Uterus (tissue), 4 donors: ENCODE measurements around the gene ZNF775. TPM values are rescaled to one million over a fixed set of nuclear protein-coding genes. Genes with fewer than 3 reads are reported as not detected.

ENCODE experiments used
- DNase-seq, 2 donors: peaks; one replicate each; pipeline ENCODE4 v3.0.0-alpha.2; 2019 to 2020
- H3K27ac ChIP-seq, 2 donors: fragments of 200-600 bp; sonication (generic); 1 replicate in 1 of 2; 2 replicates in 1 of 2; pipeline ENCODE4 v1.5.1; 2016 to 2018
- H3K27me3 ChIP-seq, 2 donors: fragments of 200-600 bp; sonication (generic); one replicate each; pipeline ENCODE4 v1.5.1; 2018 to 2019; ENCODE audit warnings: control low read depth in 1 of 2
- H3K36me3 ChIP-seq, 2 donors: fragments of 200-600 bp; sonication (generic); one replicate each; pipeline ENCODE4 v1.5.1; 2019; ENCODE audit warnings: control low read depth in 1 of 2
- H3K4me1 ChIP-seq, 2 donors: fragments of 200-600 bp; sonication (generic); one replicate each; pipeline ENCODE4 v1.5.1; 2018 to 2019; ENCODE audit warnings: control low read depth in 1 of 2
- H3K4me3 ChIP-seq, 2 donors: fragments of 200-600 bp; sonication (generic); 1 replicate in 1 of 2; 2 replicates in 1 of 2; pipeline ENCODE4 v1.5.1; 2018 to 2019; ENCODE audit warnings: mild to moderate bottlenecking in 1 of 2
- H3K9me3 ChIP-seq, 2 donors: fragments of 200-600 bp; sonication (generic); one replicate each; pipeline ENCODE4 v1.5.1; 2019; ENCODE audit warnings: control low read depth in 1 of 2
- POLR2A ChIP-seq, 2 donors: fragments of 450-650 bp; IDR thresholded peaks; one replicate each; pipeline ENCODE4 v1.6.1; 2016; ENCODE audit warnings: antibody characterized with exemption in 2 of 2, mild to moderate bottlenecking in 1 of 2, moderate library complexity in 1 of 2
- intact Hi-C: fragments of 100-400 bp; cut with DNase I; formaldehyde crosslinking; loops from one replicate; pipeline ENCODE4 v1.15.1; 2023; ENCODE audit warnings: low total_unique reads
- total RNA-seq, 4 donors: library from RNA; depleted of rRNA in 3 of 4; stranded (reverse); fragments of >200 nt in 3 of 4; gene quantifications; one replicate each; pipeline versions ENCODE4 v1.1.0 to v1.2.4, GENCODE V29; 2014 to 2023
- TF ChIP-seq, protein P1 (sequence below), 4 experiments: fragments of 200-600 bp in 2 of 4; fragments of 450-650 bp in 2 of 4; sonication (generic) in 2 of 4; IDR thresholded peaks; one replicate each; pipeline ENCODE4 v1.5.1; 2016 to 2019; ENCODE audit warnings: antibody characterized with exemption in 4 of 4, mild to moderate bottlenecking in 2 of 4, moderate library complexity in 1 of 4
- donor health status: DM: yes; HTN: yes; CAD: no.

ZNF775 gene
- total RNA-seq, 4 donors from 2014 or later: 2.0 to 8.4 (median 6.7) TPM; not detected in 1

DNA sequence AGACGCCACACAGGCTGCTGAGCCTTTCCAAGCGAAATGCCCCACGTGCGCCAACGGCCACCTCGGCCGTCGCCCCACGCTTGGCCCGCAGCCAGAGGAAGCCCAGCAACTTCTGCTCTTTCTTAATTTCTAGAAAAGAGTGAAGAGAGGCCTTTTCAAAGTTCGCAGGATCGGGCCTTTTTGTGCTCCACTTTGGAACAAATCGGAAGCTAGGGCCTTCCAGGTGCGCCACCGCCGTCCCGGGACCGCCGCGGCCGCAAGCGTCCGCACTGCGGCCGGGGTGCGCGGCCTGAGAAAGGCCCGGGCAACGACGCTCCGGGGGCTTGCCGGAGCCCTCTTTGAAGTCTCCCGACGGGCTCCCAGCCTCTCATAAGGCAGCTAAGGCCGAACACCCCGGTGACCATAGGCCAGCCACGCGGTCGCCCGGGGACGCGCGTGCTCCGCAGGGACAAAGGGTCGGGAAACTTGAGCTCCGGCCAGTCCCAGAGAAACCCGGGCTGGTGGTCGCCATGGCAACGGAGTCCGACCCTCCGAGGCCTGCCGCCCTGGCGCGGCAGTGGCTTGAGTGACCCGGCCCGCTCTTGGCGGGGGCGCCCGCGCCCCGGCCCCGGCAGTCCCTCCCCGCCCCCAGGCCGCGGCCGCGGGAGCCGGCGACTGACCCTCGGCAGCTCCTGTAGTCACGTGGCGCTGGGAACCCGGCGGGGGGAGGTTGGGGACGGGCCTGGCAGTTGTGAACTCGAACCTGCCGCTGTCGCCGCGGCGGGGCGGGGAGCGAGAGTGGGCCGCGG is 10.8 kb upstream of the ZNF775 start, which contains the start of gene REPIN1:
REPIN1 (plus strand) TSS at position 727 of the 788 bp plus-strand sequence. CDS start 890 bp downstream, outside the sequence.
- Histone ChIP-seq H3K4me1 (peaks cover 0 to 10% of the 10 kb centered on the region in 2 donors), H3K27ac (peak within 1 kb of the TSS; percentile 92 to 98), H3K4me3 (peak within 1 kb of the TSS; percentile 57 to 83), H3K27me3 (no peaks in the 10 kb centered on the region), H3K9me3 (no peaks in the 10 kb centered on the region), H3K36me3 (no peaks in the 10 kb centered on the region)
- intact Hi-C loops: no loop called here
- peak; percentile 90 to 92 for DNase-seq
- peak; percentile 36 to 77 for TF ChIP-seq POLR2A (IDR thresholded peaks at IDR 0.05)
- TF ChIP-seq, protein P1, sequence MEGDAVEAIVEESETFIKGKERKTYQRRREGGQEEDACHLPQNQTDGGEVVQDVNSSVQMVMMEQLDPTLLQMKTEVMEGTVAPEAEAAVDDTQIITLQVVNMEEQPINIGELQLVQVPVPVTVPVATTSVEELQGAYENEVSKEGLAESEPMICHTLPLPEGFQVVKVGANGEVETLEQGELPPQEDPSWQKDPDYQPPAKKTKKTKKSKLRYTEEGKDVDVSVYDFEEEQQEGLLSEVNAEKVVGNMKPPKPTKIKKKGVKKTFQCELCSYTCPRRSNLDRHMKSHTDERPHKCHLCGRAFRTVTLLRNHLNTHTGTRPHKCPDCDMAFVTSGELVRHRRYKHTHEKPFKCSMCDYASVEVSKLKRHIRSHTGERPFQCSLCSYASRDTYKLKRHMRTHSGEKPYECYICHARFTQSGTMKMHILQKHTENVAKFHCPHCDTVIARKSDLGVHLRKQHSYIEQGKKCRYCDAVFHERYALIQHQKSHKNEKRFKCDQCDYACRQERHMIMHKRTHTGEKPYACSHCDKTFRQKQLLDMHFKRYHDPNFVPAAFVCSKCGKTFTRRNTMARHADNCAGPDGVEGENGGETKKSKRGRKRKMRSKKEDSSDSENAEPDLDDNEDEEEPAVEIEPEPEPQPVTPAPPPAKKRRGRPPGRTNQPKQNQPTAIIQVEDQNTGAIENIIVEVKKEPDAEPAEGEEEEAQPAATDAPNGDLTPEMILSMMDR (IDR thresholded peaks at IDR 0.05): peak in 1 of 4 experiments; percentile 27

DNA sequence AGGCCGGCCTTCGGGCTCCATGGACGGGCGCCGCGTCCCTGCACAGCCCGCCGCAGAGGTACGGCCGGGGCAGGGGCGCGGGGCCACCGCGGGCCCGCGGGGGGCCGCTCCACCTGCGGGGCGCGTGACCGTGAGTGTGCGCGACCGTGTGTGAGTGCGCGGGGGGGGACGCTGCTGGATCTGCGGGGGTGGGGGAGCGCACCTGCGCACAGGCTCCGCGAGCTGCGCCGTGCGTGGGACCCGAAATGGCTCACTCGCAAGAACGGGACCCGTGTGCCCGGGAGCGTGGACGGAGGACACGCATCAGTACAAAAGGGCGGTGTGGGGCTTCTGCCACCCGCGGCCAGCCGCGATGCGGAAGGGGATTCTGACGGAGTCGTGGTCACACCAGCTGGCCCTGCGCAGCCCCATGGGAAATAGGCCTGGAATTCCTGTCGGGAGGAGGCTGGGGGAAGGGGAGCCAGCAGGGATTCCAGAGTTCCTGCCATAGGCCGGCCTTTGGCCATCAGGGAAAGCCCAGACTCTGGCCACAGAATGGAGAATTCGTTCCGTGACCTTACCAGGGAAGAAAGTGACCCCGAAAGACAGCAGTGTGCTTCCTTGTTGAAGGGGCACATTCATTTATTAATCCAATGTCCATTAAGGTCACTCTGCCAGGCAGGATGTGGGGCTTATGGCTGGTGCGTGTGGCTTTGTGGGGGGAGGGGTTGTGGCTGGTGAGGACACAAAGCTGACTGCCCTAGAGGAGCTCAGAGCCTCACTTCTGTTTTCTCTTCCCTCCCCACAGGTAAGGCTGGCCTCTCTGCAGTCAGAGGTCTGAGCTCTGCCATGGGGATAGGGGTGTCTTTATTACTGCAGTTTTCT is 10.0 kb upstream of the ZNF775 start:
- peaks cover 0 to 10% of the 10 kb centered on the region in 2 donors for H3K4me1 ChIP-seq
- H3K36me3 ChIP-seq: no peaks in the 10 kb centered on the region
- no peaks in the 10 kb centered on the region for H3K27me3 ChIP-seq
- peak overlapping the region; percentile 92 to 98 for H3K27ac ChIP-seq
- peak overlapping the region; percentile 57 to 83 for H3K4me3 ChIP-seq
- H3K9me3 ChIP-seq: no peaks in the 10 kb centered on the region
- intact Hi-C loops: no loop called here
- TF ChIP-seq, protein P1 (IDR thresholded peaks at IDR 0.05): no peak
- TF ChIP-seq POLR2A (IDR thresholded peaks at IDR 0.05): peak in 1 of 2 donors; percentile 41
- peak; percentile 56 to 58 for DNase-seq

DNA sequence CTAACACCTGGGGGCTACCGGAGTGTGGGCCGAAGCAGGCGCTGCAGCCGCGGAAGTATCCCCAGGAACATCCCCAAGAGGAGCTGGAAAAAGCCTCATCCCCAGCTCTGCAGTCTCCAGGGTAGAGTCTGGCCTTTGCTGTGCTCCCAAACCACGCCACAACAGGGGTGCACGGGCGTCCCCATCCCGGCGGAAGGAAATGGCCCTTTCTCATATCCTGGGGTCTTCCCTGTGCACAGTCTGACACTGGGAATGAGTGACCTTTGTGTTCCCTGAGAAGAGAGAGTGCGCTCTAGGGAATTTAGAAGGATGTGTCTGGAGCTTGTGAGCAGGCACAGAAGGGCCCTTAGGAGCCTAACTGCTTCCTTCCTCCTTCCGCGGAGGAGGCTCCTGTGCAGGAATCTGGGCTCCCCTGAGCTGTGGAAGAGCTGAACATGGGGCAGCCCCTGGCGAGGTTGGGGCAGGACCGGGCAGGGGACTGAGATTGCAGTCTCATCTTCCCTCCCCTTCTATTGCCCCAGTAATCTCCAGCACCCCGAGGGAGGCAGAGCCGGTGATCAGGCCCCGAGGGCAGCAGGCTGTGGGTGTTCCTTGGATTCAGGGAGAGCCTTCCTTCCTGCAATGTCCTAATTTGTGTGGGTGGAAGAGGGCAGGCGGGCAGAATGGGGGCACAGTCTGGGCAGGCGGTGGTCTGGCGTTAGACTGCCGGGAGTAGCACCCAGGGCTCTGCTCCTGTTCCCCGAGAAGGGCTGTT is 9.2 kb upstream of the ZNF775 start:
- DNase-seq: no peak

DNA sequence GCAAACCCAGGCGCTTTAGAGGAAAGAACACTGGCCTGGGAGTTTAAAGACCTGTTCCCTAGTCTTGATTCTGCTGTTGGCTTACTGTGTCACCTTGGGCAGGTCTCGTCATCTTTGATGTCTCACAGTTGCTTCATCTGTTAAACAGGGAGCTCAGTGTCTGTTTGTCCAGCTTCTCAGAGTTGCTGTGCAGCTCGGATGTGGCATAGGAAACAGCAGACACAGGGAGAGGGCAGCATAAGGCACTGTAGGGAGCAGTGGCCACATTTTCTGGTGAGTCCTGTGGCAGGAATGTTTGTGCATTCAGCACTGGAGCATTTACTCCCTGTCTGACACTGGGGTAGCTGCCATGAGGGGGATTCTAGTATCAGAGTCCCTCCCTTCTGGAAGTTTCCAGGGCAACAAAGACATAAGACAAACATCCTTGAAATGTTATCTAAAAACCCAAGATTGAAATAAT is 8.5 kb upstream of the ZNF775 start:
- Histone ChIP-seq H3K9me3 (no peaks in the 10 kb centered on the region), H3K36me3 (no peaks in the 10 kb centered on the region), H3K27me3 (no peaks in the 10 kb centered on the region), H3K4me1 (peaks cover 0 to 10% of the 10 kb centered on the region in 2 donors), H3K27ac (peak overlapping the region in 1 of 2 donors; percentile 92), H3K4me3 (no peak overlapping the region)
- TF ChIP-seq, protein P1 (IDR thresholded peaks at IDR 0.05): no peak
- TF ChIP-seq POLR2A (IDR thresholded peaks at IDR 0.05): no peak
- DNase-seq: no peak
- intact Hi-C loops: no loop called here

More for the DNA sequence above, 9.2 kb upstream of the ZNF775 start:
- no peak for TF ChIP-seq POLR2A (IDR thresholded peaks at IDR 0.05)
- TF ChIP-seq, protein P1 (IDR thresholded peaks at IDR 0.05): no peak
- intact Hi-C loops: no loop called here
- Histone ChIP-seq H3K4me1 (peaks cover 0 to 10% of the 10 kb centered on the region in 2 donors), H3K36me3 (no peaks in the 10 kb centered on the region), H3K27ac (peak overlapping the region; percentile 92 to 98), H3K27me3 (no peaks in the 10 kb centered on the region), H3K4me3 (peak overlapping the region; percentile 57 to 83), H3K9me3 (no peaks in the 10 kb centered on the region)
